Measurements from ENCODE around the gene ITGB4. TPM values are rescaled to one million over a fixed set of nuclear protein-coding genes. Genes with fewer than 3 reads are reported as not detected.

The ITGB4 gene
- total and polyA plus RNA-seq, 9 of the 15 experiments (the other 6 are each of a cell fraction or from before 2014, with no cell fraction given): 0.05 to 2.8 (median 0.76) TPM; not detected in 3

- TF ChIP-seq MGA (IDR thresholded peaks at IDR 0.05): no peak
- TF ChIP-seq NR2C2 (CRISPR knock-in tag; IDR thresholded peaks at IDR 0.05): no peak
- TF ChIP-seq NR2C2 (tag; IDR thresholded peaks at IDR 0.05): peak; percentile 71
- TF ChIP-seq CTCF (IDR thresholded peaks at IDR 0.05 in 2 of 3, conservative IDR thresholded peaks at IDR 0.05 in 1 of 3; ENCODE audit: insufficient read depth in 2 of 3, low read depth in 1 of 3, low read length in 3 of 3): peak in 1 of 3 experiments; percentile 36; a peak in 2 of 6 replicates
- peak; percentile 72 for TF ChIP-seq NR2C1 (IDR thresholded peaks at IDR 0.05)
- peak; percentile 85 for TF ChIP-seq NR2C1 (tag; IDR thresholded peaks at IDR 0.05)
- TF ChIP-seq RFX7 (CRISPR knock-in tag; IDR thresholded peaks at IDR 0.05): no peak
- TF ChIP-seq ARID3B (CRISPR knock-in tag; IDR thresholded peaks at IDR 0.05; ENCODE audit: borderline replicate concordance): no peak
- no peak for TF ChIP-seq YY1 (IDR thresholded peaks at IDR 0.05; ENCODE audit: borderline replicate concordance in 1 of 3, control insufficient read depth in 1 of 3, extremely low read depth in 1 of 3, insufficient read depth in 3 of 3, insufficient read length in 1 of 3, insufficient replicate concordance in 2 of 3, low read depth in 1 of 3, low read length in 2 of 3)
- no peak for TF ChIP-seq PHF21A (IDR thresholded peaks at IDR 0.05; ENCODE audit: borderline replicate concordance, low read depth)
Measured at GRCh38 chr17:75771334-75772281, 50.3 kb downstream of the ITGB4 start (continued).

Measured in K562 (cell line).